Nephron (organoid): ENCODE data around the gene CRTC3.

ENCODE experiments used
- H3K27ac Mint-ChIP-seq, 3 experiments: 2 replicates each; pipeline ENCODE4 v1.8.0; 2020; ENCODE audit warnings: mixed read lengths in 3 of 3, mild to moderate bottlenecking in 2 of 3, moderate library complexity in 1 of 3
- H3K27me3 Mint-ChIP-seq: 2 replicates; pipeline ENCODE4 v1.8.0; 2021; ENCODE audit warnings: low read depth, mild to moderate bottlenecking, moderate library complexity, mixed read lengths
- H3K36me3 Mint-ChIP-seq: 2 replicates; pipeline ENCODE4 v1.8.0; 2020; ENCODE audit warnings: low read depth, mixed read lengths
- H3K4me1 Mint-ChIP-seq: 2 replicates; pipeline ENCODE4 v1.8.0; 2020; ENCODE audit warnings: mixed read lengths
- H3K4me3 Mint-ChIP-seq, 3 experiments: 2 replicates each; pipeline ENCODE4 v1.8.0; 2020; ENCODE audit warnings: mild to moderate bottlenecking in 3 of 3, mixed read lengths in 3 of 3, moderate library complexity in 2 of 3
- H3K9me3 Mint-ChIP-seq: 2 replicates; pipeline ENCODE4 v1.8.0; 2020; ENCODE audit warnings: mixed read lengths
- CTCF ChIP-seq, 3 experiments: fragments of 200-600 bp; sonication (generic); IDR thresholded peaks; one replicate each; pipeline ENCODE4 v1.5.0; 2021; ENCODE audit warnings: antibody characterized with exemption in 3 of 3; ENCODE audit not compliant: unreplicated experiment in 3 of 3

CRTC3 gene

GRCh38 chr15:90529011-90529370 is 732 bp upstream of the CRTC3 start:
- H3K4me3 Mint-ChIP-seq = peak overlapping the region; percentile 88 to 96 (median 96)
- no peaks in the 10 kb centered on the region for H3K9me3 Mint-ChIP-seq
- peak overlapping the region; percentile 91 to 99 (median 99) for H3K27ac Mint-ChIP-seq
- no peak for TF ChIP-seq CTCF (IDR thresholded peaks at IDR 0.05; ENCODE audit: unreplicated experiment in 3 of 3)
- no peaks in the 10 kb centered on the region for H3K27me3 Mint-ChIP-seq
- H3K4me1 Mint-ChIP-seq = peaks cover 38% of the 10 kb centered on the region
- peaks cover 4% of the 10 kb centered on the region for H3K36me3 Mint-ChIP-seq

- no peaks in the 10 kb centered on the region for H3K27me3 Mint-ChIP-seq
- H3K4me1 Mint-ChIP-seq = peaks cover 51% of the 10 kb centered on the region
- no peaks in the 10 kb centered on the region for H3K9me3 Mint-ChIP-seq
- TF ChIP-seq CTCF (IDR thresholded peaks at IDR 0.05; ENCODE audit: unreplicated experiment in 3 of 3) = no peak
- peaks cover 4% of the 10 kb centered on the region for H3K36me3 Mint-ChIP-seq
- peak overlapping the region; percentile 90 to 92 (median 91) for H3K4me3 Mint-ChIP-seq
- H3K27ac Mint-ChIP-seq = peak overlapping the region; percentile 77 to 93 (median 92)
These were observed 728 bp downstream of the CRTC3 start for GRCh38 chr15:90530250-90531051.

- H3K27ac Mint-ChIP-seq = peak overlapping the region; percentile 77 to 93 (median 92)
- peak overlapping the region; percentile 90 to 92 (median 91) for H3K4me3 Mint-ChIP-seq
- H3K9me3 Mint-ChIP-seq = no peaks in the 10 kb centered on the region
- peaks cover 4% of the 10 kb centered on the region for H3K36me3 Mint-ChIP-seq
- H3K27me3 Mint-ChIP-seq = no peaks in the 10 kb centered on the region
- peaks cover 58% of the 10 kb centered on the region for H3K4me1 Mint-ChIP-seq
- no peak for TF ChIP-seq CTCF (IDR thresholded peaks at IDR 0.05; ENCODE audit: unreplicated experiment in 3 of 3)
These were observed 1.4 kb downstream of the CRTC3 start for GRCh38 chr15:90531147-90531546.

- no peaks in the 10 kb centered on the region for H3K27me3 Mint-ChIP-seq
- TF ChIP-seq CTCF (IDR thresholded peaks at IDR 0.05; ENCODE audit: unreplicated experiment in 3 of 3) = no peak
- H3K4me1 Mint-ChIP-seq = peaks cover 66% of the 10 kb centered on the region
- peak overlapping the region in 2 of 3 experiments; percentile 7 to 12 for H3K27ac Mint-ChIP-seq
- no peak overlapping the region for H3K4me3 Mint-ChIP-seq
- peaks cover 18% of the 10 kb centered on the region for H3K36me3 Mint-ChIP-seq
- no peaks in the 10 kb centered on the region for H3K9me3 Mint-ChIP-seq
These were observed 5.5 kb downstream of the CRTC3 start for GRCh38 chr15:90535254-90535653.

DNA sequence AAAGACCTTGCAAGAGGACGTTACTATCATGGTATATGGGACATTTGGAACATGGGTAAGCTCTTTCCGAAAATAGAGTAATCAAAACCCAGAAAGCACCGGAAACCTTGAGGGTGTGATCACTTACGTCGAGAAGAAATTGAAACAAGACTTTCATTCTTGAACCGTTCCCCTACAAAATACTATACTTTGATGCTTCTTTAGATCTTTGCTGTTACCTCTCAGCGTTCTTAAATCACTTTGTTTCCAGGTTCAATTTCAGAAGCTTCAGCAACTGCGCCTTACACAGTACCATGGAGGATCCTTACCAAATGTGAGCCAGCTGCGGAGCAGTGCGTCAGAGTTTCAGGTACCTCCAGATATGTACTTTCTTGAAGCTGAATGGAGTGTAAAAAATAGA is 10.1 kb downstream of the CRTC3 start:
- no peak for TF ChIP-seq CTCF (IDR thresholded peaks at IDR 0.05; ENCODE audit: unreplicated experiment in 3 of 3)
- no peaks in the 10 kb centered on the region for H3K9me3 Mint-ChIP-seq
- H3K4me3 Mint-ChIP-seq = no peak overlapping the region
- peaks cover 36% of the 10 kb centered on the region for H3K36me3 Mint-ChIP-seq
- no peak overlapping the region for H3K27ac Mint-ChIP-seq
- H3K27me3 Mint-ChIP-seq = no peaks in the 10 kb centered on the region
- peaks cover 26% of the 10 kb centered on the region for H3K4me1 Mint-ChIP-seq

DNA sequence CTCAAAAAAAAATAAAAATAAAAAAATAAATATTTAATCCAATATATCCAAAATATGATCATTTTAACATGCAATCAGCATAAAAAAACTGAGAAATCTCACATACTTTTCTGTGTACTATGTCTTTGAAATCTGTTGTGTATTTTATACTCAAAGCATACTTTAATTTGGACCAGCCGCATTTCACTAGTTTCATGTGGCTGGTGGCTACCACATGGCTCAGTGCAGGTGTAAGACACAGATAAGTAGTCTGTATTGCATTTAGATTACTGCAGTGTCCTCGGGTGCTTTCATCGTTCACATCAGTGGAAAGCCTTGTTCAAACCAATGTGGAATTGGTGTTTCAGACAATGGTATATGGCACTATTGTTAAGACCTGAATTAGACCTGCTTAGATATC is 11.0 kb downstream of the CRTC3 start:
- Mint-ChIP-seq H3K27me3 (no peaks in the 10 kb centered on the region), H3K36me3 (peaks cover 42% of the 10 kb centered on the region), H3K9me3 (no peaks in the 10 kb centered on the region), H3K4me1 (peaks cover 17% of the 10 kb centered on the region), H3K27ac (no peak overlapping the region), H3K4me3 (no peak overlapping the region)
- TF ChIP-seq CTCF (IDR thresholded peaks at IDR 0.05; ENCODE audit: unreplicated experiment in 3 of 3) = no peak
